ENCODE measurements around the gene TMEM205. TPM values are rescaled to one million over a fixed set of nuclear protein-coding genes. Genes with fewer than 3 reads are reported as not detected.
"Not testable (repeated sequence)": the region's sequence is repeated elsewhere in the genome, so short reads cannot be mapped to it uniquely, and the experiment has no call there.

The TMEM205 gene
- total and polyA plus RNA-seq, 4 donors = 101 to 166 (median 127) TPM

DNA sequence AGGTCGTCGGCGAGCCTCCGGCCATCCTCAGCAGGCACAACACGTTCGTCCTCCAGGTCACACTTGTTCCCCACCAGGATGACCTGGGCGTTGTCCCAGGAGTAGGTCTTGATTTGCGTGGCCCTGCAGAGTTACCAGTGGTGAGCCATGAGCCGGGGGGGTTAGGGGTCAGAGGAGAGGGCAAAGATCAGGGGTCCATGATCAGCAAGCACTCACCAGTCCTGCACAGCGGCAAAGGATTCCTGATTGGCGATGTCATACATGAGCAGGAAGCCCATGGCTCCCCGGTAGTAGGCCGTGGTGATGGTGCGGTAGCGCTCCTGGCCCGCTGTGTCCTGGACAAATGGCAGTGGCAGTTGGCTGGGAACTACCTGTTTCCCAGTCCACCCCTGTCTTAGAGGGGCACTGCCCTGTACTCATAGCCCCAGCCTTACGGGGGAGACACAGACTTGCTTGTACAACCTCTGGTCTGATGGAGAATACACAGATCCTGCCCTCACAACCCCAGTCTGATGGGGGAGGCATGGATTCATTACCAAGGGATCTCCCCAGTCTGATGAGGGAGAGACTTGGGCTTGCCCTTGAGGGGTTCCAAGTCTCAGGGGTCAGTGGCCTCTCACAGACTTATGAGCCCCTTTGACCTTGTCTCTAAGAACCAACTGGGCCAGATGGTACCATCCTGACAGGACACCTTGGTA, 10.5 kb downstream of the TMEM205 start:
- WGBS, 2 donors = 94 to 97% methylated on average over 17 of the region's 17 CpGs
- Histone ChIP-seq H3K9me3 (ENCODE audit: control insufficient read depth in 4 of 4, insufficient read depth in 3 of 4, low read length in 3 of 4) (peaks cover 0 to 2% (median 0%) of the 10 kb centered on the region in 4 donors), H3K36me3 (ENCODE audit: control insufficient read depth in 4 of 4, insufficient read depth in 4 of 4, low read length in 4 of 4) (peaks cover 7 to 35% (median 25%) of the 10 kb centered on the region in 4 donors), H3K9ac (ENCODE audit: insufficient read depth in 1 of 2, low read length in 2 of 2) (no peak overlapping the region), H3K4me1 (ENCODE audit: control insufficient read depth in 5 of 5, insufficient read depth in 5 of 5, low read length in 5 of 5) (peaks cover 0 to 15% (median 0%) of the 10 kb centered on the region in 5 donors), H3K27me3 (ENCODE audit: control insufficient read depth in 3 of 3, insufficient read depth in 3 of 3, low read length in 2 of 3) (no peaks in the 10 kb centered on the region), H3K4me3 (no peak overlapping the region), H3K27ac (ENCODE audit: low read depth in 1 of 2, low read length in 1 of 2) (no peak overlapping the region)
- TF ChIP-seq CTCF (IDR thresholded peaks at IDR 0.05; ENCODE audit: control extremely low read depth, extremely low read depth) = no peak
- ATAC-seq (ENCODE audit: insufficient read depth, low FRiP score) = no peak
- DNase-seq = no peak

DNA sequence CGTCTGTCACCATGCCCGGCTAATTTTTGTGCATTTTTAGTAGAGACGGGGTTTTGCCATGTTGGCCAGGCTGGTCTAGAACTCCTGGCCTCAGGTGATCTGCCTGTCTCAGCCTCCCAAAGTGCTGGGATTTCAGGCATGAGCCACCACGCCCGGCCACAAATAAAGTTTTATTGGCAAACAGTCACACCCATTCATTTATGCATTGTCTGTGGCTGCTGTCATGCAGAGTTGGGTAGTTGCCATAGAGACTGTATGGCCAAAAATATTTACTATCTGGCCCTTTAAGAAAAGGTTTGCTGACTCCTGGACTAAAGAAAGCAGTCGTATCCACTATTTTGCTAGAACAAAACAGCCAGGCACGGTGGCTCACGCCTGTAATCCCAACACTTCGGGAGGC, 12.2 kb downstream of the TMEM205 start:
- WGBS, 2 donors = 91 to 93% methylated on average over 9 of the region's 9 CpGs
- H3K4me1 ChIP-seq (ENCODE audit: control insufficient read depth in 5 of 5, insufficient read depth in 5 of 5, low read length in 5 of 5); DNase-seq; H3K4me3 ChIP-seq; H3K27ac ChIP-seq (ENCODE audit: low read depth in 1 of 2, low read length in 1 of 2); ATAC-seq (ENCODE audit: insufficient read depth, low FRiP score); H3K27me3 ChIP-seq (ENCODE audit: control insufficient read depth in 3 of 3, insufficient read depth in 3 of 3, low read length in 2 of 3); H3K9ac ChIP-seq (ENCODE audit: insufficient read depth in 1 of 2, low read length in 2 of 2); H3K9me3 ChIP-seq (ENCODE audit: control insufficient read depth in 4 of 4, insufficient read depth in 3 of 4, low read length in 3 of 4): not testable (repeated sequence)
- peaks cover 7 to 35% (median 27%) of the 10 kb centered on the region in 4 donors for H3K36me3 ChIP-seq (ENCODE audit: control insufficient read depth in 4 of 4, insufficient read depth in 4 of 4, low read length in 4 of 4)

GRCh38 chr19:11332822-11333221, 13.2 kb downstream of the TMEM205 start:
- peaks cover 0 to 2% (median 0%) of the 10 kb centered on the region in 4 donors for H3K9me3 ChIP-seq (ENCODE audit: control insufficient read depth in 4 of 4, insufficient read depth in 3 of 4, low read length in 3 of 4)
- no peak for TF ChIP-seq CTCF (IDR thresholded peaks at IDR 0.05; ENCODE audit: control extremely low read depth, extremely low read depth)
- H3K27ac ChIP-seq (ENCODE audit: low read depth in 1 of 2, low read length in 1 of 2) = no peak overlapping the region
- no peak for ATAC-seq (ENCODE audit: insufficient read depth, low FRiP score)
- H3K36me3 ChIP-seq (ENCODE audit: control insufficient read depth in 4 of 4, insufficient read depth in 4 of 4, low read length in 4 of 4) = peaks cover 7 to 37% (median 27%) of the 10 kb centered on the region in 4 donors
- H3K4me1 ChIP-seq (ENCODE audit: control insufficient read depth in 5 of 5, insufficient read depth in 5 of 5, low read length in 5 of 5) = no peaks in the 10 kb centered on the region
- no peak for DNase-seq
- no peak overlapping the region for H3K4me3 ChIP-seq
- WGBS, 2 donors = 95 to 99% methylated on average over 5 of the region's 5 CpGs
- H3K9ac ChIP-seq (ENCODE audit: insufficient read depth in 1 of 2, low read length in 2 of 2) = no peak overlapping the region
- no peaks in the 10 kb centered on the region for H3K27me3 ChIP-seq (ENCODE audit: control insufficient read depth in 3 of 3, insufficient read depth in 3 of 3, low read length in 2 of 3)

DNA sequence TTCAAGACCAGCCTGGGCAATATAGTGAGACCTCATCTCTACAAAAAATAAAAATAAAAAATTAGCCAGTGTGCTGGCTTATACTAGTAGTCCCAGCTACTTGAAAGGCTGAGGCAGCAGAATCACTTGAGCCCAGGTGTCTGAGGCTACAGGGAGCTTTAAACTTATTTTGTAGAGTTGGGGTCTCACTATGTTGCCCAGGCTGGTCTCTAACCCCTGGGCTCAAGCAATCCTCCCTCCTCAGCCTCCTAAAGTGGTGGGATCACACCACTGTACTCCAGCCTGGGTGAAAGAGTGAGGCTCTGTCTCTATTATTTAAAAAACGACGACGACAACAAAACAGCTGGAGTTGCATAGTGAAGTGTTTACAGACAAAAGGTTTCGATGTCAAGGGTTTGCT, 14.6 kb downstream of the TMEM205 start:
- WGBS, 2 donors = 59 to 69% methylated on average over 4 of the region's 4 CpGs
- Histone ChIP-seq H3K4me3 (no peak overlapping the region), H3K27me3 (ENCODE audit: control insufficient read depth in 3 of 3, insufficient read depth in 3 of 3, low read length in 2 of 3) (no peaks in the 10 kb centered on the region), H3K9me3 (ENCODE audit: control insufficient read depth in 4 of 4, insufficient read depth in 3 of 4, low read length in 3 of 4) (peaks cover 0 to 2% (median 0%) of the 10 kb centered on the region in 4 donors), H3K36me3 (ENCODE audit: control insufficient read depth in 4 of 4, insufficient read depth in 4 of 4, low read length in 4 of 4) (peaks cover 7 to 41% (median 28%) of the 10 kb centered on the region in 4 donors), H3K27ac (ENCODE audit: low read depth in 1 of 2, low read length in 1 of 2) (no peak overlapping the region), H3K4me1 (ENCODE audit: control insufficient read depth in 5 of 5, insufficient read depth in 5 of 5, low read length in 5 of 5) (no peaks in the 10 kb centered on the region), H3K9ac (ENCODE audit: insufficient read depth in 1 of 2, low read length in 2 of 2) (no peak overlapping the region)
- ATAC-seq (ENCODE audit: insufficient read depth, low FRiP score) = no peak
- TF ChIP-seq CTCF (IDR thresholded peaks at IDR 0.05; ENCODE audit: control extremely low read depth, extremely low read depth) = no peak
- no peak for DNase-seq

Measured in lung (tissue), 12 donors.